Stimulated activated effector memory CD8-positive, alpha-beta T cell treated with anti-CD3 and anti-CD28 coated beads, Interleukin-12 subunit alpha, Interleukin-12 subunit beta, amount 100 ng/mL, for 72 hours (primary cell): ENCODE data around the gene MDK.
A peak's percentile ranks its signal among the peaks of the same experiment; 100 is the strongest.
"Not testable (repeated sequence)": the region's sequence is repeated elsewhere in the genome, so short reads cannot be mapped to it uniquely, and the experiment has no call there.

Source experiments
- ATAC-seq: fragments of 150-1000 bp; cut with Tn5 transposase; 2 replicates; pipeline ENCODE4 v1.10.0; 2021
- DNase-seq, 2 donors: peaks; one replicate each; pipeline ENCODE4 v3.0.0; 2021 to 2022; ENCODE audit warnings: low spot score in 2 of 2
- H3K27ac Mint-ChIP-seq: one replicate; pipeline ENCODE4 v1.8.0; 2022; ENCODE audit warnings: mild to moderate bottlenecking, mixed read lengths
- H3K36me3 Mint-ChIP-seq: one replicate; pipeline ENCODE4 v1.8.0; 2022; ENCODE audit warnings: mild to moderate bottlenecking, mixed read lengths
- H3K4me1 Mint-ChIP-seq: one replicate; pipeline ENCODE4 v1.8.0; 2022; ENCODE audit warnings: mixed read lengths
- H3K4me3 Mint-ChIP-seq: one replicate; pipeline ENCODE4 v1.8.0; 2022; ENCODE audit warnings: mild to moderate bottlenecking, mixed read lengths
- H3K9me3 Mint-ChIP-seq: one replicate; pipeline ENCODE4 v1.8.0; 2022; ENCODE audit warnings: mixed read lengths

The MDK gene

GRCh38 chr11:46372086-46372485 lies 9.4 kb upstream of the MDK start:
- Mint-ChIP-seq H3K4me3 (no peak overlapping the region), H3K4me1 (peaks cover 22% of the 10 kb centered on the region), H3K36me3 (peaks cover 86% of the 10 kb centered on the region), H3K27ac (peak overlapping the region; percentile 23), H3K9me3 (no peaks in the 10 kb centered on the region)
- DNase-seq (no peak), ATAC-seq (no peak)

GRCh38 chr11:46372501-46372900 lies 9.0 kb upstream of the MDK start:
- not testable (repeated sequence) for H3K9me3 Mint-ChIP-seq, ATAC-seq, DNase-seq, H3K4me3 Mint-ChIP-seq
- peak overlapping the region; percentile 23 for H3K27ac Mint-ChIP-seq
- peaks cover 18% of the 10 kb centered on the region for H3K4me1 Mint-ChIP-seq
- H3K36me3 Mint-ChIP-seq, result peaks cover 89% of the 10 kb centered on the region

DNA sequence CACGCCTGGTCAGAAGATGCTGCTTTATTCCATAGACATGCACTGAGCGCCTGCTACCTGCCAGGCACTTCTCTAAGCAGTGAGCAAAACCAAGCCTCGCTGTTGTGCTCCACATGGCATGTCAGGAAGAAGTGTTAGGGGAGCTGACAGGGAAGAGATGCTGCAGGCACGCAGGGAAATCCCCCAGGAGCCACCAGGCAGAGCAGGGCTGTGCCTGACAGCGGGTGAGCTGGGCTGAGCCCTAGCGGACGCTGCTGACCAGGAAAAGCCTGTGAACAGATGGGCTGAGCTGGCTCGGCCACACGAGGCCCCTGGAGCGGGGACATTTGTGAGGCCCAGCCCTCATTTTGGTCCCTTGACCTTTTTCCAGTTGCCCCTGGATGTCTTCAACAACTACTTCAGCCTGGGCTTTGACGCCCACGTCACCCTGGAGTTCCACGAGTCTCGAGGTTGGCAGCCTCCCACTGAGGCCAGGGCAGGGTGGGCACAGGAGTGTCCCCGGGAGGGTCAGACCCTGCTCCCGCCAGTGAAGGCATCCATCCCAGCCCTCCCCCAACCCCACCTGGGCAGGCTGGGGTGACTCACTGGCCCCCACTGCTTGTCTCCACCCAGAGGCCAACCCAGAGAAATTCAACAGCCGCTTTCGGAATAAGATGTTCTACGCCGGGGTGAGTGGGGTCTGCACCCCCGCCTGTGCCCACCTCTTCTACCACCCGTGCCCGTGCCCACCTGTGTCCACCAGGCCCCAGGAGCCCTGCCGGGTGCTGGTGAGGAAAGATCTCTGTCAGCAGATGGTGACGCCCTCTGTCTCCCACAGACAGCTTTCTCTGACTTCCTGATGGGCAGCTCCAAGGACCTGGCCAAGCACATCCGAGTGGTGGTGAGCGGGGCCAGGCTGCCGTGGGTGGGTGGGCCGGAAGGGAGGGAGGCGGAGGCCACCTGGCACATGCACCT lies 7.4 kb upstream of the MDK start:
- DNase-seq (no peak), ATAC-seq (no peak)
- Mint-ChIP-seq H3K9me3 (no peaks in the 10 kb centered on the region), H3K36me3 (peaks cover 86% of the 10 kb centered on the region), H3K4me3 (no peak overlapping the region), H3K27ac (peak overlapping the region; percentile 52), H3K4me1 (peaks cover 14% of the 10 kb centered on the region)

- Mint-ChIP-seq H3K4me3 (no peak overlapping the region), H3K4me1 (peaks cover 14% of the 10 kb centered on the region), H3K36me3 (peaks cover 78% of the 10 kb centered on the region), H3K27ac (no peak overlapping the region), H3K9me3 (no peaks in the 10 kb centered on the region)
- DNase-seq (no peak), ATAC-seq (no peak)
Observed at GRCh38 chr11:46374815-46375214, 6.7 kb upstream of the MDK start.

DNA sequence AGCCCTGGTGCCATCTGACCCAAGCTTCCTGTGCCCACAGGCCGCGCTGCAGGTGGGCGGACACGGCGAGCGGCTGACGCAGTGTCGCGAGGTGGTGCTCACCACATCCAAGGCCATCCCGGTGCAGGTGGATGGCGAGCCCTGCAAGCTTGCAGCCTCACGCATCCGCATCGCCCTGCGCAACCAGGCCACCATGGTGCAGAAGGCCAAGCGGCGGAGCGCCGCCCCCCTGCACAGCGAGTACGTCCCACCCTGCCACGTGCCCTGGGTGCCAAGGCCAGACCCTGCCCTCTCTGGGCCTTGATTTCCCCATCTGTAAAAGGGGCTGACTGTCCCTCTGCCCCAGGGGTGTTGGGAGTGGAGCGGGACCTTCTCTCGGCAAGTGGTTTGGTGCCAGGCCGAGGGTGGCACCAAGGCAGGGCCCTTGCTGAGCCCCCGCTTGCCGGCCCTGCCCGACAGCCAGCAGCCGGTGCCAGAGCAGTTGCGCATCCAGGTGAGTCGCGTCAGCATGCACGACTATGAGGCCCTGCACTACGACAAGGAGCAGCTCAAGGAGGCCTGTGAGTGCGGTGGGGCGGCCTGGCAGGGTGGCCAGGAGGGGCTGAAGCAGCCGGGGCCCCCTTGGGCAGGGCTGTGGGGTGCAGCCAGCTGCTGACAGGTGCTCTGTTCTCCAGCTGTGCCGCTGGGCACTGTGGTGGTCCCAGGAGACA lies 5.9 kb upstream of the MDK start:
- Mint-ChIP-seq H3K4me1 (peaks cover 12% of the 10 kb centered on the region), H3K27ac (peak overlapping the region; percentile 74), H3K36me3 (peaks cover 73% of the 10 kb centered on the region), H3K9me3 (no peaks in the 10 kb centered on the region), H3K4me3 (no peak overlapping the region)
- no peak for ATAC-seq
- no peak for DNase-seq

GRCh38 chr11:46376258-46377050 lies 5.0 kb upstream of the MDK start:
- no peak for ATAC-seq
- DNase-seq, result no peak
- no peak overlapping the region for H3K4me3 Mint-ChIP-seq
- H3K27ac Mint-ChIP-seq, result peak overlapping the region; percentile 74
- peaks cover 76% of the 10 kb centered on the region for H3K36me3 Mint-ChIP-seq
- peaks cover 12% of the 10 kb centered on the region for H3K4me1 Mint-ChIP-seq
- H3K9me3 Mint-ChIP-seq, result no peaks in the 10 kb centered on the region

- no peak overlapping the region for H3K4me3 Mint-ChIP-seq
- H3K9me3 Mint-ChIP-seq, result no peaks in the 10 kb centered on the region
Observed at GRCh38 chr11:46377290-46377689, 4.2 kb upstream of the MDK start.

DNA sequence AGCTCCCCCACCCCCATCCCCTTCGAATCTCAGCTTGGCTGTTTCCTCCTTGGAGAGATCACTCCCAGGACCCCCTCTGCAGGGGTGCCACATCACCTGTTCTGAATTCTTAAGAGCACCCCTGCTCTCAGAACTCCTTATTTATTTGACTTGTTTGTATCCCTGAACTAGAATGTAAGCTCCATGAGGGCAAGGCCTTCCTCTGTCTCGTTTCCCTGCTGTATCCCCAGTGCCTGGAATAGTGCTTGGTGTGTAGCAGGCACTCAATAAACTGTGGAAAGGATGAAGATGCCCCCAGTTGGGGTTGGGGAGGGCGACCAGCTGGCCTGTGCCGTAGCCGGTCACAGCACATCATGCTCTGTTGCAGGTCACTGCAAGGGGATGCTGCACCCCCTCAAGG lies 3.6 kb upstream of the MDK start:
- ATAC-seq, result no peak
- Mint-ChIP-seq H3K4me3 (no peak overlapping the region), H3K27ac (peak overlapping the region; percentile 52), H3K9me3 (no peaks in the 10 kb centered on the region), H3K4me1 (peaks cover 19% of the 10 kb centered on the region), H3K36me3 (peaks cover 68% of the 10 kb centered on the region)
- no peak for DNase-seq

More at GRCh38 chr11:46377290-46377689, 4.2 kb upstream of the MDK start:
- H3K36me3 Mint-ChIP-seq, result peaks cover 73% of the 10 kb centered on the region
- DNase-seq (no peak), ATAC-seq (no peak)
- H3K4me1 Mint-ChIP-seq, result peaks cover 17% of the 10 kb centered on the region
- peak overlapping the region; percentile 52 for H3K27ac Mint-ChIP-seq

- peak overlapping the region; percentile 52 for H3K27ac Mint-ChIP-seq
- H3K36me3 Mint-ChIP-seq, result peaks cover 63% of the 10 kb centered on the region
- H3K4me1 Mint-ChIP-seq, result peaks cover 19% of the 10 kb centered on the region
- H3K4me3 Mint-ChIP-seq, result no peak overlapping the region
- ATAC-seq (no peak), DNase-seq (no peak)
- H3K9me3 Mint-ChIP-seq, result no peaks in the 10 kb centered on the region
Observed at GRCh38 chr11:46378296-46378695, 3.2 kb upstream of the MDK start.

- no peak for ATAC-seq
- Mint-ChIP-seq H3K9me3 (no peaks in the 10 kb centered on the region), H3K4me3 (peak overlapping the region; percentile 68)
Observed at GRCh38 chr11:46378811-46379481, 2.5 kb upstream of the MDK start.

DNA sequence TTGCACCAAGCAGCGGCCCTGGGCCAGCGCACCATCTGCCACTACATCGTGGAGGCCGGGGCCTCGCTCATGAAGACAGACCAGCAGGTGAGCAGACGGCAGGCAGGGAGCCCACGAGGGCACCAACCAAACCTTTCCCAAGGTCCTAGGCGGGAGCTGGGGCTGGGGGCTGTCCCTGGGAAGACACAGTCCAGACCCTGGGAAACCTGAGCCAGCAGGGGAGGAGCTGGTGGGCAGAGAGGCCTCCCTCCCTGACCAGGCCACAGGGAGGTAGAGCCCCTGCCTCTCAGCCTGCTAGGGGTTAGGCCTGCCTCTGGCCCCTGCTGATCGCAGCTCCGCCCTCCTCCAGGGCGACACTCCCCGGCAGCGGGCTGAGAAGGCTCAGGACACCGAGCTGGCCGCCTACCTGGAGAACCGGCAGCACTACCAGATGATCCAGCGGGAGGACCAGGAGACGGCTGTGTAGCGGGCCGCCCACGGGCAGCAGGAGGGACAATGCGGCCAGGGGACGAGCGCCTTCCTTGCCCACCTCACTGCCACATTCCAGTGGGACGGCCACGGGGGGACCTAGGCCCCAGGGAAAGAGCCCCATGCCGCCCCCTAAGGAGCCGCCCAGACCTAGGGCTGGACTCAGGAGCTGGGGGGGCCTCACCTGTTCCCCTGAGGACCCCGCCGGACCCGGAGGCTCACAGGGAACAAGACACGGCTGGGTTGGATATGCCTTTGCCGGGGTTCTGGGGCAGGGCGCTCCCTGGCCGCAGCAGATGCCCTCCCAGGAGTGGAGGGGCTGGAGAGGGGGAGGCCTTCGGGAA lies 1.8 kb upstream of the MDK start:
- Mint-ChIP-seq H3K36me3 (peaks cover 49% of the 10 kb centered on the region), H3K27ac (peak overlapping the region; percentile 48), H3K4me1 (peaks cover 19% of the 10 kb centered on the region), H3K4me3 (peak overlapping the region; percentile 68)
- H3K9me3 Mint-ChIP-seq, DNase-seq, ATAC-seq: not testable (repeated sequence)

More at GRCh38 chr11:46378811-46379481, 2.5 kb upstream of the MDK start:
- Mint-ChIP-seq H3K27ac (peak overlapping the region; percentile 48), H3K4me1 (peaks cover 19% of the 10 kb centered on the region), H3K36me3 (peaks cover 57% of the 10 kb centered on the region)
- DNase-seq, result no peak

- H3K36me3 Mint-ChIP-seq, result peaks cover 41% of the 10 kb centered on the region
- ATAC-seq (peak; percentile 56), DNase-seq (peak in 1 of 2 donors; percentile 78)
- H3K4me3 Mint-ChIP-seq, result peak overlapping the region; percentile 68
- H3K27ac Mint-ChIP-seq, result peak overlapping the region; percentile 45
- peaks cover 19% of the 10 kb centered on the region for H3K4me1 Mint-ChIP-seq
- no peaks in the 10 kb centered on the region for H3K9me3 Mint-ChIP-seq
Observed at GRCh38 chr11:46380340-46381047, 975 bp upstream of the MDK start.

- Mint-ChIP-seq H3K4me1 (peaks cover 32% of the 10 kb centered on the region), H3K9me3 (no peaks in the 10 kb centered on the region), H3K27ac (peak overlapping the region; percentile 26), H3K4me3 (peak overlapping the region; percentile 68), H3K36me3 (peaks cover 31% of the 10 kb centered on the region)
- DNase-seq, result peak in 1 of 2 donors; percentile 61
- ATAC-seq, result peak; percentile 2
Observed at GRCh38 chr11:46381819-46382645, 563 bp downstream of the MDK start.
